Activated gamma-delta T cell treated with Interleukin-2 at 50 U/mL for 16 hours (primary cell): ENCODE results near the gene TRAM2.
A peak's percentile ranks its signal among the peaks of the same experiment; 100 is the strongest.

Experiments
- DNase-seq: peaks from one replicate; pipeline ENCODE4 v3.0.0-alpha.2; 2020

TRAM2 gene, protein sequence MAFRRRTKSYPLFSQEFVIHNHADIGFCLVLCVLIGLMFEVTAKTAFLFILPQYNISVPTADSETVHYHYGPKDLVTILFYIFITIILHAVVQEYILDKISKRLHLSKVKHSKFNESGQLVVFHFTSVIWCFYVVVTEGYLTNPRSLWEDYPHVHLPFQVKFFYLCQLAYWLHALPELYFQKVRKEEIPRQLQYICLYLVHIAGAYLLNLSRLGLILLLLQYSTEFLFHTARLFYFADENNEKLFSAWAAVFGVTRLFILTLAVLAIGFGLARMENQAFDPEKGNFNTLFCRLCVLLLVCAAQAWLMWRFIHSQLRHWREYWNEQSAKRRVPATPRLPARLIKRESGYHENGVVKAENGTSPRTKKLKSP

GRCh38 chr6:52577022-52577777 lies at the start of gene TRAM2:
Gene TRAM2 (minus strand): TSS chr6:52577060. CDS start chr6:52576915, 145 bp downstream.
- DNase-seq, result peak; percentile 74

- no peak for DNase-seq
Measured at GRCh38 chr6:52622810-52623209, 46.0 kb upstream of the TRAM2 start.

DNA sequence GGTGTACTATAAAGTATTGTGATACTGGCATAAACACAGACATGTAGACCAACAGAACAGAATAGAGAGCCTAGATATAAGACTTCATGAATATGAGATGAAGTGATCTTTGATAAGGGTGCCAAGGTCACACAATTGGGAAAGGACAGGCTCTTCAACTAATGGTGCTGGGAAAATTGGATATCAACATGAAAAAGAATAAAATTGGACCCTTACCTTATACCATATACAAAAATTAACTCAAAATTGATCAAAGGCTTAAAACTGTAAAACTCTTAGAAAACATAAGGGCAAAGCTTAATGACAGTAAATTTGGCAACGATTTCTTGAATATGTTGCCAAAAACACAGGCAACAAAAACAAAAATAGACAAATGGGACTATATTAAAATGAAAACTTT lies 44.8 kb upstream of the TRAM2 start:
- DNase-seq, result no peak

- DNase-seq, result no peak
Measured at GRCh38 chr6:52620906-52621190, 44.0 kb upstream of the TRAM2 start.

DNA sequence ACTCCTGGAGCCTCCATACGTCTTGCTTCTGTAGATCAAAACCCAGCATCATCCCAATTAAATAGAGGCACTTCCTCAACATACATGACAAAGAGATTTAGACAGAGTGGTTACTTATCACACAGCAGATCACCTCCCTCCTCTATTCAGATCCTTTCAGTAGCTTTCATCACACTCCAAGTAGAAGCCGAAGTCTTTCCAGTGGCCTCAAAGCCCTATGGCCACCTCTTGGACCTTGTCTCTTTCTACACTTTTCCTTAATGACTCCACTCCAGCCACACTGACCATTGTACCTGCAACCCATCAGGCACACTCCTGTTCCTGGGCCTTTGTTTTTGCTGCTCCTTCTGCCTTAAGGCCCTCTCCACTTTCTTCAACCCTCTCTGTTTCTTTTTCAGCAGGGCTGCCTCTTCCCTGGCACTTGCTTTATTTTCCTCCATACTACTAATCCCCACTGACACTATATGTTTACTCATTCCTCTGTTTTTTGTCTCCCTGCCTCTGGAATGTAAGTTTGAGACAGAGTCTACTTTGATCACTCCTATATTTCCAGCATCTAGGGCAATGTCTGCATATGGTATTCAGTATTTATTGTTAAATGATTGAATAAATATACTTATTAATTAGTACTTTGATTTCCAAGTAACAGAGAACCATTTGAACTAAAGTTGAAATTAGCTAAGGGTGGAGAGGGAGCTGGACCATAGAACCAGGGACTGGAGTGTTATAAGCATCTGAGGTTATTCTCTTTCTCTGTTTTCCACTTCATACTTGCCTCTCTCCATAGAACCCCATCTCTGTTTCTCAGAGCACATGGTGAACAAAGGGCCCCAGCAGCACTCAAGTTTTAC lies 43.4 kb upstream of the TRAM2 start:
- DNase-seq, result no peak

DNA sequence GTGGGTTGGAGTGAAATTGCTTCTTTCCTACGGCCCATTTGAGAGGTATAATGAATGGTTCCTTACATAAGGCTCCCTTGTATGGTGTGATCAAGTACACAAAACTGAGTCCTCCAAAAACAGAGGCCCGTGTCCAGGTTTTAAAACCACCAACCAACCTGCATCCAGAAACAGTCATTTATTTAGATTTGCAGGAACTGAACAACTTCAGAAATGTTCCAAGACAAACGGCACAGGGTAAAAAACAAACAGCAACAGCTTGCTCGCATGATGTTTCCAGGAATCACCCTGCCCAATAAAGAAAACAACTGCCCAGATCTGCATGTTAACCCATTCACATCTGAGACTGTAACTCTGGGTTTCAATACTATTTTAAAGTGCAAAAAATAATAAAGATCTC lies 40.2 kb upstream of the TRAM2 start:
- DNase-seq, result no peak

DNA sequence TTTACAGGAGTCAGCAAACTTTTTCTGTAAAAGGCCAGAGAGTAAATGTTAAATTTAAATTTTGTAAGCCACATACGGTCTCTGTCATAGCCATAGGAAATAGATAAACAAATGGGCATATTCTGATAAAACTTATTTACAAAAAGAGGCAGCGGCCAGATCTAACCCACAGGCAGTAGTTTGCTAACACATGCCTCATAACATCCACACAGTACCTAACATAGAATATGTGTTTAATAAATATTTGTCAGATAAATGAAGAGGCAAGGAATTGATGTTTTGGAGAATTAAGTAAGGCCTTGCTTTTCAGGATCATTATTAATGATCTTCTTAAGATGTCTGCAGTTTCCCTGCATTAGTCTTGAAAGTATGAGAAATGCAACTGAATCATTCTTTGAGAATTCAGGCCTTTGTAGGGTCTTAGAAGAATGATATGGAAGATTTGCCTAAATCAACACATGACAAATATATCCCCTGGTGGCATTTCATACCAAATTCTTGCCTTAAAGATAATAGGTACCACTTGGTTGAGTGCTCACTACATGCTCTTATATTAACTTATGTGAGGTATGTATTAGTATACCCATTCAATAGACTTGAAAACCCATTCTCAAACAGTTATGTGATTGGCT lies 39.3 kb upstream of the TRAM2 start:
- DNase-seq, result no peak

DNA sequence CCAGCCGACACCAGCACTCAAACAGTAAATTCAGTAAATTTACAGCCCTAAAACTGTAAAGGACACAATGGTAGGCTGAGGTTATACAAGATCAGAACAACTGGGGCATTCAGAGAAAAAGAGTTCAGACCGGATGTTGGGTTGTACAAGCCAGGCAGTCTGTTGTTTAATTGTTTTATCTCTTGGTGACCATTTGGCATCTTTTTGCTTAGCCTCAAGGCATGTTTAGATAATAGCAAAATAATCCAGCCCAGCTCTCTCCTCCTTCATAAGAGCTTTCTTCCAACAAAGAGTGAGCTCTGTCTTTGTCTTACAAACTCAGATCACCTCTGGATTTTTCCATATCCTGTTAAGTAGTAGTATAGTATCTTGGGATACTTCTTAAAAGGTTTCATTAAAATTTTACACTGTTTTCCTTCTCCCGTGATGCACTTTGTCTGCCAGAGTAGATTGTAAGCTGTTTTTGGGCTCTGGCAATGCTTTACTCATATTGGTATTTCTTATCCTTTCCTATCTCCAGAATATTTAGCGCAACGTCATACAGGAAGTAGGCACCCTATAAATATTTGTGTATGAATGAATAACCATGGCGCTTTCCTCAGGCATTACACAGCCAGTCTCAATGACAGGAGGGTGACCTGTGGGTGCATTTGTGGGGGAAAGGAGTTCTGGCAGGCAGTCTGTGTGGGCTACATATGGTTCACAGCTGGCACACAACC lies 35.6 kb upstream of the TRAM2 start:
- DNase-seq, result no peak

DNA sequence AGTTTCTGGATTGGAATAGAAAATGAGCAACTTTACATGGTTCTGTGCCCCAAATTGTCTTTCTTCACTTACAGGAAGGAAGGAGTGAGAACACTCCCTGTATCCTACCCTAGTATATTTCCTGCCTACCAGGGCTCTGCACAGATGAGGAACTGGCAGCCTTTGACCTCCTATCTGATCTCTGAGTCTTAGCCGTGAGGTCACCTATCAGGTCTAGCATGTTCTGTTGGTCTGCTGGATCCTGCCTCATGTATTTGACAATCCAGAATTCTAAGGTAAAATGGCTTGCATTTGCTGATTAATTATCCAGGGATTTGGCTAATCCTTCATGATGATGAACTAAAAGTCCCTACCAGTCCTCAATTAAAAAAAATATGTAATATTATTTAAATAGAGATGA lies 35.0 kb upstream of the TRAM2 start:
- DNase-seq, result no peak

DNA sequence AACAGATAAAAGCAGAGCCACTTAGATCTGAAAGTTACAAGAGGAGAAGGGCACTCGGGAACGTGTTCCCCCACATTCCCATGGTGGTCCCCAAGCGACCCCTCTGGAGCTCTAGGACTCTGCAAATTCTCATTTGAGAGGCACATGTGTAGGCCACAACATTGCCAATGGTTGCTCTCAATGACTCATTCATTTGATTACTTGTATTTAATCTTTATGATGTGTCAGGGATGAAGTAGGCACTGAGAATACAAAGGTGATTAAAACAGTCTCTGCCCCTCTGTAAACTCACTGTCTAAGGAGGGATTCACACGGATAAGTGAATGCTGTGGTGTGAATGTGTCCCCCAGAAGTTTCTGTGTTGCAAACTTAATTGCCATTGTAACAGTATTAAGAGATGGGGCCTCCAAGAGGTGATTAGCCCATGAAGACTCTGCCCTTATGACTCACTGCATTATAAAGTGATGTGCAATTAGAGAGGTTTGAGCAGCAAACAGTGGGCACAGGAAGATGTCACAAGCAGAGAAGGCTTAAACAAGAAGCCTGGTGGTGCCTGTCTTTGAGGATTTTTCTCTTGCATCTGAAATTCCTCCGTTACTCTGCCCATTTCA lies 34.0 kb upstream of the TRAM2 start:
- DNase-seq, result no peak

DNA sequence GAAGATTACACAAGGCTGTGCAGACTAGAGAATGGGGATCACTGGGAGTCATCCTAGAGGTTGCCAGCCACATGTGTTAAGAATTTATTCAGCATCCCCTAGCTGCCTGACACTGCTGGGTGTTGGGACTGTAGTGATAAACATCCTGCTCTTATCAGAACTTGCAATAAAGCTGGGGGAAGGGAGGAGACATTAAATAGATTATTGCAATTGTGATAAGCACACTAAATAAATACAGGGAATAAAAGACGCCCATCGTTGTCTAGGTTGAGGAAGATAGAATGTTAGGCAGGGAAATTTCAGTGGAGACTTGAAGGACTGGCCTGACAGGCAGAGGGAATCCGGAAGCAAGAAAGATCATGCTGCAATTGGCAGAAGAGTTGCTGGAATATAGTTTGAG lies 33.2 kb upstream of the TRAM2 start:
- no peak for DNase-seq

DNA sequence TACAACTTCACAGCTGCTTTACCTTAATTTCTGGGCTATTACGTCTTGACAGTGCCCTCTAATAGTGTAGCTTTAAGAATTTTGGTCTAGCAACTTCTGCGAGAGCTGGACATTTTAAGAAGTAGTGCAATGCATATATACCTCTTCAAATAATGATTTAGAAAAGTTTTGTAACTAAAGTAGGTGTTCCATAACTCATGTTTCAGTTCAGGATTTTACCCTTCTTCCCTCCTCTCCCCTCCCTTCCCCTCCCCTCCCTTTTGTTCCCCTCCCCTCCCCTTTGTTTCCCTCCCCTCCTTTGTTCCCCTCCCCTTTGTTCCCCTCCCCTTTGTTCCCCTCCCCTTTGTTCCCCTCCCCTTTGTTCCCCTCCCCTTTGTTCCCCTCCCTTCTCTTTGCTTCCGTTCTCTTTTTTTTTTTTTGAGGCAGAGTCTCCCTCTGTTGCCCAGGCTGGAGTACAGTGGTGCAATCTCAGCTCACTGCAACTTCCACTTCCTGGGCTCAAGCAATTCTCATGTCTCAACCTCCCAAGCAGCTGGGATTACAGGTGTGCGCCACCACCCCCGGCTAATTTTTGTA lies 28.8 kb upstream of the TRAM2 start:
- no peak for DNase-seq

DNA sequence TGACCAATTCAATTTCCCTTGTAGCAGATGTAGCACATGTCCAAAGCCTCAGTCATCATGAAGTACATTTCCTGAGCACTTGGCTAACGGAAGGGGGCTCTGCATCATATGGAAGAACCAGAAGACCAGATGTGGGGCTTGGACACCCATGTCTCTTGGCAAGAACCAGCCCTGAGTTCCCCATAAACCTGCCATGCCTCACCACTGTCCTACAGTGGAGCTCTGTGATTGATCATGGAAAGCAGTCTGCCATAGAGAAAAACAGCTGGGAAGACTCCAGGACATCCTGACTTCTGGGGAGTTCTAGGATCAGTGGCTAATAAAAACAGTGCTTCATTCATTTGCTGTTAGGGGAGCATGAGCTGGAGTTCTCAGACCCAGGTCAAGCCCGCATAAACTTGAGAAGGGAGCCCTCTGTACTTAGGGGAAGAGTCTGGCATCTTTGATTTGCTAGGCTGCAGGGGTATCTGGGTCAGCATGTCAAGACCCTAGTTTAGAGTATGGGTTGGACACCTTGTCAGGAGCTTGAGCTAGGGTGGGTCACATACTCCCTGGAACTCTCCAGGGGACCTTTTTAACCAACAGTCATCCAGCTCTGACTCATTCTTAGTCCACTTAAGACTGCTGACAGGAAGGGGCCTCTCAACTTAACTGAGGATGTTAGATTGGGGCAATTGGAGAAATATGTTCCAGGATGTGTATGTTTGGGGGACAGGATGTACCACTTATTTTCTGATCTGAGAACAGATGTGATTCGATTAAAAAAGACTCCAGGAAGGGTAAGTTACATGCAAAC lies 26.3 kb upstream of the TRAM2 start:
- no peak for DNase-seq

DNA sequence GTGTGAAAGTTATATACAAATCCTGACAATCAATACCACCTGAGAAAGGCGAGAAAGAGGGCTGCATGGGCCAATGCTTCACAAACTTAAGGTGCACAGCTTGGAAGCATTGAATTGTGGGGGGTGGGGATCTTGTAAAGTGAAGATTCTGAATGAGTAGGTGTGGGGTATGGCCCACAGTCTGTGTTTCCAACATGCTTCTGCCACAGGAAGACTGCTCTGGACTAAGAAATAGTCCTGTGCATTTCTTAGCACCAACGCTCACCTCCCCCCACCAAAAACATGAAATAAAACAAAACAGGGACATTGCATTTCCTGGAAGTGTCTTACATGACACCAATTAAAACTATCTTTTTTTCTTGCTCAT lies 21.9 kb upstream of the TRAM2 start:
- no peak for DNase-seq

DNA sequence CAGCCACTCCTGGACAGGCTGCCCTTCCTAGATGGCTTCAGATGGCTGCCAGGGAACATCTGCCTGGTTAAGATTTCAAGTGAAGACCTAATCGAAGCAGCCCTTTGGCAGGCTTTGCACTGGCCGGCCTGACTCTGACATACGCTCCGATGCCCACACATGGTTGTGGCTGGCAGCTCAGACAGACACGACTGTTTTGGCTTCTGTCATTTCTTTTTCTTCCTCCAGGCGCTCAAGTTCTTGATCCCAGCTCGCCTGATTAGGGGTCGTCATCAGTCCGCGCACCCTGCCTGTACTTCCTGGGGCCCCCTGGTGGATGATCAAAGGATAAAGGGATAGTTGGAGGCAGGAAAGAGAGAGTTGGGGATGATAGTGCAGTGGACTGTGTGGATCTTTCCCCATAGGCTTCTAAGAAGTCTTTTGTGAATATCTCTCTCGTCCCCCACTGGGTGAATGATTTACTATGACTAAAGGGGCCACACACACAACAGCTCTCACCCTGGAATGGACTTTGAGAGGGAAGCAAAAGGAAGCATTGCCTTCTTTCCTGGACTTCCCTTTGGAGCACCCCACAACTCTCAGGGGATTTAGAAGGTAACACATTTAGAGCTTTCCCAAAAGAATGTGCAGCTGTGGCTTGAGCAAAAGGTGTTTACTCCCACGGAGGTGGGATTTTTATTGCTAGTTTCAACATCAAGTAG lies 21.4 kb upstream of the TRAM2 start:
- peak; percentile 36 for DNase-seq

DNA sequence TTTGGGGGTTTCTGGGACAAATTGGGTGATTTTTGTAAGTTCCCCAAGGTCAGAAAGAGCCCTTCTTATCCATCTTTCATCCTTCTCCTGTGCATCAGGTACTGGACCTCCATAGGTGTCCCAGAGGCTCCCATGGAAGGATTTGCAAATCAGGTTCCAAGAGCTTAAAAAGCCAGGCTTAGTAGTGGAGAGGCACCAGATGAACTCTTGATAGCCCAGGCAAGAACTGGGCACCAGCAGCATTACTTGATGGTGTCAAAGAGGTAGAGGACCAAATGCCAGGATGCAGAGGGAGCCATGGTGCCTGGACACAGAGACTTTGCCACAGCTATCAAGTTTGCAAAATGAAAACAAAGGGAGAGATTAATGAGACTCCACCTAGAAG lies 20.9 kb upstream of the TRAM2 start:
- no peak for DNase-seq

DNA sequence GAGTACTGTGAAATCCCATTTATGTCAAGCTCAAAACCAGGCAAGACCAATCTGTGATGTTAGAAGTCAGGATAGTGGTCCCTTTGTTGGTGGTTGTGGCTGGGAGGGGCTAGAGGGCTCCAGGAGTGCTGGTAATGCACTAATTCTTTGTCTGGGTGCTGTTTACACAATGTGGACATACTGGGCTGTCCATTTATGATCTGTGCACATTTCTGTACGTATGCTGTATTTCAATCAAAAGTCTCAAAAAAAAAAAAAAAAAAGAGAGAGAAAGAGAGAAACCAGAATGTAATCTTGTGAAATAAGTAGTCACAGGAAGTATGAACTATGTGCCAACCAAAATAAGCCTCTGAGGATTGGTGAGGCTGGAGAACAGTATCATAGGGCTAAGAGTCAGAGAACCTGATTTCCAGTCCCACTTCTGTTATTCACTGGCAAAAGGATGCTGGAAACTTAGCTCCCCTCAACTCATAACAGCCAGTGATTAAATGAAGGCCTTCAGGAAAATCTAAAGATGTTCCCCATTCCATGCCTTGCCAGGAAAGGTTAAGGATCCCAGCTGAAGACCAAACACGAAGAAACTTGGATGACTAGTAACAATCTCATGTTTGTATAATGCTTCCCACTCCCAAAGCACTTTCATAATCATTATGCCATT lies 19.6 kb upstream of the TRAM2 start:
- DNase-seq, result no peak

- no peak for DNase-seq
Measured at GRCh38 chr6:52595796-52596130, 18.9 kb upstream of the TRAM2 start.

GRCh38 chr6:52595000-52595795 lies 18.3 kb upstream of the TRAM2 start:
- DNase-seq, result no peak
